ENCODE results near the gene CEACAM16. TPM values are rescaled to one million over a fixed set of nuclear protein-coding genes. Genes with fewer than 3 reads are reported as not detected.

CEACAM16 gene, protein sequence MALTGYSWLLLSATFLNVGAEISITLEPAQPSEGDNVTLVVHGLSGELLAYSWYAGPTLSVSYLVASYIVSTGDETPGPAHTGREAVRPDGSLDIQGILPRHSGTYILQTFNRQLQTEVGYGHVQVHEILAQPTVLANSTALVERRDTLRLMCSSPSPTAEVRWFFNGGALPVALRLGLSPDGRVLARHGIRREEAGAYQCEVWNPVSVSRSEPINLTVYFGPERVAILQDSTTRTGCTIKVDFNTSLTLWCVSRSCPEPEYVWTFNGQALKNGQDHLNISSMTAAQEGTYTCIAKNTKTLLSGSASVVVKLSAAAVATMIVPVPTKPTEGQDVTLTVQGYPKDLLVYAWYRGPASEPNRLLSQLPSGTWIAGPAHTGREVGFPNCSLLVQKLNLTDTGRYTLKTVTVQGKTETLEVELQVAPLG
- polyA plus RNA-seq = not detected

- H3K4me1 Mint-ChIP-seq = peaks cover 0 to 2% (median 0%) of the 10 kb centered on the region in 3 donors
- H3K36me3 Mint-ChIP-seq = peaks cover 1% of the 10 kb centered on the region
- H3K4me3 Mint-ChIP-seq = no peak within 1 kb of the TSS
- no peaks in the 10 kb centered on the region for H3K9me3 Mint-ChIP-seq
- peaks cover 7% of the 10 kb centered on the region for H3K27me3 Mint-ChIP-seq
- no peak within 1 kb of the TSS for H3K27ac Mint-ChIP-seq
Measured at GRCh38 chr19:44698492-44699201, at the start of gene CEACAM16. CEACAM16 (plus strand) TSS chr19:44699151; CDS start chr19:44701457, 2,306 bp downstream.

DNA sequence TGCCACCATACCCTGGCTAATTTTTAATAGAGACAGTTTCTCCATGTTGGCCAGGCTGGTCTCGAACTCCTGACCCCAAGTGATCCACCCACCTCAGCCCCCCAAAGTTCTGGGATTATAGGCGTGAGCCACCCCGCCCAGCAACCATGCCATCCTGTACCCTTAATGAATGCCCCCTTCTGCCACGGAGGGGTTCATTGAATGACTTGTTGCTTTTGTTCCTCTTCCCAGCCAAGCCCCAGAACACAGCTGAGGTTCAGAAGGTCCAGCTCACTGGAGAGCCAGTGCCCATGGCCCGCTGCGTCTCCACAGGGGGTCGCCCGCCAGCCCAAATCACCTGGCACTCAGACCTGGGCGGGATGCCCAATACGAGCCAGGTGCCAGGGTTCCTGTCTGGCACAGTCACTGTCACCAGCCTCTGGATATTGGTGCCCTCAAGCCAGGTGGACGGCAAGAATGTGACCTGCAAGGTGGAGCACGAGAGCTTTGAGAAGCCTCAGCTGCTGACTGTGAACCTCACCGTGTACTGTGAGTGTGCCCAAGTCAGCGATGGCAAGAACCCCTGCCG, 49.3 kb upstream of the CEACAM16 start:
- no peaks in the 10 kb centered on the region for H3K9me3 Mint-ChIP-seq
- H3K4me3 Mint-ChIP-seq = no peak overlapping the region

GRCh38 chr19:44653343-44653742, 45.6 kb upstream of the CEACAM16 start:
- Mint-ChIP-seq H3K4me1 (peaks cover 7 to 12% (median 9%) of the 10 kb centered on the region in 3 donors), H3K27ac (peak overlapping the region in 1 of 3 donors; percentile 37), H3K9me3 (no peaks in the 10 kb centered on the region), H3K4me3 (no peak overlapping the region), H3K36me3 (no peaks in the 10 kb centered on the region), H3K27me3 (no peaks in the 10 kb centered on the region)

More for the DNA sequence above, 49.3 kb upstream of the CEACAM16 start:
- no peak overlapping the region for H3K27ac Mint-ChIP-seq
- no peaks in the 10 kb centered on the region for H3K36me3 Mint-ChIP-seq
- peaks cover 9% of the 10 kb centered on the region for H3K27me3 Mint-ChIP-seq
- H3K4me1 Mint-ChIP-seq = peaks cover 4 to 6% (median 5%) of the 10 kb centered on the region in 3 donors

DNA sequence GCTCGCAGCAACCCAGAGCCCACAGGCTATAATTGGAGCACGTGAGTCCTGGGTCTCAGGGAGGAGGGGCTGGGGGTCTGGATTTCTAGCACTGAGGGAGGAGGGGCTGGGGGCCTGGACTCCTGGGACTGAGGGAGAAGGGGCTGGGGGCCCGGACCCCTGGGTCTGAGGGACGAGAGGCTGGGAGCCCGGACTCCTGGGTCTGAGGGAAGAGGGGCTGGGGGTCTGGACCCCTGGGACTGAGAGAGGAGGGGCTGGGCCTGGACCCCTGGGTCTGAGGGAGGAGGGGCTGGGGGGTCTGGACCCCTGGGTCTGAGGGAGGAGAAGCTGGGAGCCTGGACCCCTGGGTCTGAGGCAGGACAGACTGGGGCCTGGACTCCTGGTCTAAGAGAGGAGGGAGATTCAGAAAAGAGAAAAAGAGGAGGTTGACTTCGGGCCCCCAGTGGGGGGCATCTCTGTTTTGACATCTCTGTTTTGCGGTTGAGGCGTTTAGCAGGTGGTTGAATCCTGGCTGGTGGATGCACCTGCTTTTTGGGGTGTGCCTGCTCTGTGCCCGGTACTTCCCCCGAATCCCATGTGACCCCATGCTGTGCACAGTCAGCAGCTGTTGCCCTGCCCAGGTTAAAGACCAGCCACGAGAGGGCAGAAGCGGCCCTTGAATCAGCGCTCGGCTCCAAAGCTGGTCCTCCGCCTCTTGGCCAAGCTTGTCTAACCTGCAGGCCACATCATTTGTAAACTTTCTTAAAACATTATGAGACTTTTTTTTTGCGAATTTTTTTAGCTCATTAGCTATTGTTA, 44.8 kb upstream of the CEACAM16 start:
- H3K27ac Mint-ChIP-seq = peak overlapping the region in 2 of 3 donors; percentile 25 to 62
- H3K4me1 Mint-ChIP-seq = peaks cover 7 to 12% (median 9%) of the 10 kb centered on the region in 3 donors
- H3K27me3 Mint-ChIP-seq = no peaks in the 10 kb centered on the region
- peak overlapping the region in 2 of 4 donors; percentile 57 to 61 for H3K4me3 Mint-ChIP-seq
- no peaks in the 10 kb centered on the region for H3K9me3 Mint-ChIP-seq
- no peaks in the 10 kb centered on the region for H3K36me3 Mint-ChIP-seq

- H3K27me3 Mint-ChIP-seq = peaks cover 2% of the 10 kb centered on the region
- peaks cover 7 to 12% (median 9%) of the 10 kb centered on the region in 3 donors for H3K4me1 Mint-ChIP-seq
- H3K27ac Mint-ChIP-seq = peak overlapping the region in 1 of 3 donors; percentile 19
- H3K4me3 Mint-ChIP-seq = no peak overlapping the region
- no peaks in the 10 kb centered on the region for H3K36me3 Mint-ChIP-seq
- H3K9me3 Mint-ChIP-seq = no peaks in the 10 kb centered on the region
Measured at GRCh38 chr19:44657211-44657921, 41.6 kb upstream of the CEACAM16 start.

GRCh38 chr19:44658069-44658733, 40.8 kb upstream of the CEACAM16 start:
- H3K27me3 Mint-ChIP-seq = peaks cover 3% of the 10 kb centered on the region
- H3K36me3 Mint-ChIP-seq = no peaks in the 10 kb centered on the region
- H3K4me1 Mint-ChIP-seq = peaks cover 7 to 12% (median 9%) of the 10 kb centered on the region in 3 donors
- H3K4me3 Mint-ChIP-seq = no peak overlapping the region
- H3K9me3 Mint-ChIP-seq = no peaks in the 10 kb centered on the region
- H3K27ac Mint-ChIP-seq = peak overlapping the region in 1 of 3 donors; percentile 40

DNA sequence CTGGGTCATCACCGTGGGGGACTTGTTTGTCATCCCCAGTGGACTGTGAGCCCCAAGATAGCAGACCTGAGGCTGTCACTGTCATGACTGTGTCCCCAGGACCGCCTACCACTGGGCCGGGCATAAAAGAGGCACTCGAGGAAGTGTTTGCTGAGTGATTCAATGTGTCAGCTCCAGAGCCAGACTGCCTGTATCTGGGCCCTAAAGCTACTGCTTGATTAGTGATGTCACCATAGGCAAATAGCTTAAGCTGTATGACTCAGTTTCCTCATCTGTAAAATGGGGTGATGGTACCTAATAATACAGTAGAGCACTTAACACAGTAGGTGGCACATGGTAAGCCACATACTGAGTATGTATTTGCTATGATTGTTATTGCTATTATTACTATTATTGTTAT, 38.9 kb upstream of the CEACAM16 start:
- Mint-ChIP-seq H3K4me3 (no peak overlapping the region), H3K4me1 (peaks cover 0 to 5% (median 3%) of the 10 kb centered on the region in 3 donors), H3K27me3 (peaks cover 5% of the 10 kb centered on the region)

GRCh38 chr19:44661205-44661604, 37.7 kb upstream of the CEACAM16 start:
- H3K4me3 Mint-ChIP-seq = no peak overlapping the region
- H3K4me1 Mint-ChIP-seq = peaks cover 0 to 5% (median 3%) of the 10 kb centered on the region in 3 donors
- no peaks in the 10 kb centered on the region for H3K36me3 Mint-ChIP-seq
- peaks cover 9% of the 10 kb centered on the region for H3K27me3 Mint-ChIP-seq
- no peak overlapping the region for H3K27ac Mint-ChIP-seq
- peaks cover 0 to 2% (median 0%) of the 10 kb centered on the region in 3 donors for H3K9me3 Mint-ChIP-seq

More for the DNA sequence above, 38.9 kb upstream of the CEACAM16 start:
- H3K27ac Mint-ChIP-seq = no peak overlapping the region
- H3K9me3 Mint-ChIP-seq = peaks cover 0 to 2% (median 0%) of the 10 kb centered on the region in 3 donors
- no peaks in the 10 kb centered on the region for H3K36me3 Mint-ChIP-seq

- Mint-ChIP-seq H3K4me1 (peaks cover 0 to 5% (median 3%) of the 10 kb centered on the region in 3 donors), H3K9me3 (peaks cover 0 to 2% (median 0%) of the 10 kb centered on the region in 3 donors), H3K27me3 (peaks cover 9% of the 10 kb centered on the region), H3K27ac (no peak overlapping the region), H3K4me3 (no peak overlapping the region), H3K36me3 (no peaks in the 10 kb centered on the region)
Measured at GRCh38 chr19:44661904-44662303, 37.0 kb upstream of the CEACAM16 start.

GRCh38 chr19:44662691-44663385, 36.1 kb upstream of the CEACAM16 start:
- peak overlapping the region in 1 of 4 donors; percentile 67 for H3K4me3 Mint-ChIP-seq
- peaks cover 0 to 1% (median 0%) of the 10 kb centered on the region in 3 donors for H3K4me1 Mint-ChIP-seq
- peaks cover 9% of the 10 kb centered on the region for H3K27me3 Mint-ChIP-seq
- no peaks in the 10 kb centered on the region for H3K36me3 Mint-ChIP-seq
- H3K9me3 Mint-ChIP-seq = peaks cover 0 to 2% (median 0%) of the 10 kb centered on the region in 3 donors
- no peak overlapping the region for H3K27ac Mint-ChIP-seq

GRCh38 chr19:44663996-44664395, 35.0 kb upstream of the CEACAM16 start:
- Mint-ChIP-seq H3K4me1 (no peaks in the 10 kb centered on the region), H3K4me3 (no peak overlapping the region), H3K36me3 (no peaks in the 10 kb centered on the region), H3K27me3 (peaks cover 11% of the 10 kb centered on the region), H3K9me3 (peaks cover 0 to 2% (median 0%) of the 10 kb centered on the region in 3 donors), H3K27ac (no peak overlapping the region)

DNA sequence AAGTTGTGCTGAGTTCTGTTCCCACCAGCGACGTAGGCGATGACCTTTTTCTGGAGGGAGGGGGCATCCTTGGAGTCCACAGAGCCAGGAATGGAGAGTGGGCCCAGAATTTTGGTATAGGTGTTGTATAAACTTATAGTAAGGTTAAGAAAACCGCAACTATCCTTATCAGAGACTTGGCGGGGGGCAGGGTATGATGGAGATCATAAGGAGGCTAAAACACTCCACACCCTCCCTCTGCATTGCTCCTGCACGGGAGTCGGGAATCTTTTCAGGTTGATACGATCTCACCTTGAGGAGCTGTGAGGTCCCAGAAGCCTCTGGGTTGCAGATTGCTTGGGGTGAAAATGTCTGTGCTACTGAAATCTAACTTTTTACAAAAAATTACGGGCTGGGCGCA, 34.0 kb upstream of the CEACAM16 start:
- Mint-ChIP-seq H3K9me3 (peaks cover 0 to 5% (median 0%) of the 10 kb centered on the region in 3 donors), H3K27ac (no peak overlapping the region), H3K4me3 (peak overlapping the region in 1 of 4 donors; percentile 13), H3K36me3 (no peaks in the 10 kb centered on the region), H3K4me1 (no peaks in the 10 kb centered on the region), H3K27me3 (peaks cover 14% of the 10 kb centered on the region)
